Mesenchymal stem cell (in vitro differentiated cells and primary cell): Measurements from ENCODE around the gene SFN.

Experiments used
- DNase-seq: peaks from one replicate; pipeline ENCODE4 v3.0.0-alpha.2; 2013
- H2AFZ ChIP-seq: one replicate; pipeline ENCODE4 v1.6.1; 2013; ENCODE audit warnings: low read depth, mild to moderate bottlenecking, control low read depth, inconsistent platforms, low read length, moderate library complexity
- H2AK5ac ChIP-seq: 2 replicates; pipeline ENCODE4 v1.6.1; 2013; ENCODE audit warnings: low read length, moderate library complexity, mild to moderate bottlenecking, inconsistent platforms; ENCODE audit not compliant: severe bottlenecking
- H2BK120ac ChIP-seq: one replicate; pipeline ENCODE4 v1.6.1; 2013; ENCODE audit warnings: low read depth, mild to moderate bottlenecking, inconsistent platforms, low read length, moderate library complexity
- H2BK12ac ChIP-seq, 2 experiments: one replicate each; pipeline ENCODE4 v1.6.1; 2013; ENCODE audit warnings: inconsistent platforms in 2 of 2, low read length in 2 of 2, mild to moderate bottlenecking in 2 of 2, moderate library complexity in 2 of 2, control low read depth in 1 of 2
- H2BK15ac ChIP-seq: one replicate; pipeline ENCODE4 v1.6.1; 2013; ENCODE audit warnings: mild to moderate bottlenecking, low read depth, inconsistent platforms; ENCODE audit not compliant: poor library complexity, severe bottlenecking
- H2BK5ac ChIP-seq: 2 replicates; pipeline ENCODE4 v1.6.1; 2013; ENCODE audit warnings: low read depth, mild to moderate bottlenecking, low read length, control low read depth, inconsistent platforms; ENCODE audit not compliant: poor library complexity, severe bottlenecking
- H3K14ac ChIP-seq, 2 experiments: one replicate each; pipeline ENCODE4 v1.6.1; 2013; ENCODE audit warnings: inconsistent platforms in 2 of 2, low read length in 2 of 2, control low read depth in 1 of 2, mild to moderate bottlenecking in 1 of 2, moderate library complexity in 1 of 2
- H3K18ac ChIP-seq, 2 experiments: one replicate each; pipeline ENCODE4 v1.6.1; 2013; ENCODE audit warnings: inconsistent platforms in 2 of 2, low read length in 2 of 2, control low read depth in 1 of 2, low read depth in 1 of 2, mild to moderate bottlenecking in 1 of 2
- H3K23ac ChIP-seq, 2 experiments: one replicate each; pipeline ENCODE4 v1.6.1; 2013; ENCODE audit warnings: inconsistent platforms in 2 of 2, low read length in 2 of 2, mild to moderate bottlenecking in 2 of 2, moderate library complexity in 2 of 2, control low read depth in 1 of 2
- H3K27ac ChIP-seq: 2 replicates; pipeline ENCODE4 v1.5.1; 2013; ENCODE audit warnings: mild to moderate bottlenecking, moderate library complexity, low read length, control low read depth, inconsistent platforms; ENCODE audit not compliant: poor library complexity, severe bottlenecking
- H3K27me3 ChIP-seq, 2 experiments: 2 replicates each; pipeline versions ENCODE4 v1.6.1 to v1.7.0; 2013; ENCODE audit warnings: low read length in 2 of 2, mild to moderate bottlenecking in 2 of 2, moderate library complexity in 2 of 2, control low read depth in 1 of 2, inconsistent platforms in 1 of 2; ENCODE audit not compliant: control insufficient read depth in 1 of 2, insufficient read depth in 1 of 2
- H3K36me3 ChIP-seq, 2 experiments: 2 replicates each; pipeline versions ENCODE4 v1.6.1 to v1.7.0; 2013; ENCODE audit warnings: low read length in 2 of 2, control low read depth in 1 of 2, inconsistent platforms in 1 of 2, low read depth in 1 of 2, mild to moderate bottlenecking in 1 of 2; ENCODE audit not compliant: insufficient read depth in 2 of 2, control insufficient read depth in 1 of 2
- H3K4ac ChIP-seq, 2 experiments: one replicate each; pipeline ENCODE4 v1.6.1; 2013; ENCODE audit warnings: inconsistent platforms in 2 of 2, low read length in 2 of 2, mild to moderate bottlenecking in 2 of 2, moderate library complexity in 2 of 2, control low read depth in 1 of 2, low read depth in 1 of 2
- H3K4me1 ChIP-seq: 2 replicates; pipeline ENCODE4 v1.6.1; 2013; ENCODE audit warnings: low read depth, low read length, control low read depth; ENCODE audit not compliant: control insufficient read depth, insufficient read depth
- H3K4me2 ChIP-seq: 2 replicates; pipeline ENCODE4 v1.6.1; 2013; ENCODE audit warnings: low read length, mild to moderate bottlenecking, inconsistent platforms; ENCODE audit not compliant: poor library complexity, severe bottlenecking
- H3K4me3 ChIP-seq, 2 experiments: 2 replicates each; pipeline versions ENCODE4 v1.5.1 to v1.7.0; 2013; ENCODE audit warnings: low read length in 2 of 2, mild to moderate bottlenecking in 2 of 2, control low read depth in 1 of 2, low read depth in 1 of 2; ENCODE audit not compliant: insufficient read depth in 1 of 2
- H3K79me1 ChIP-seq: replicated peaks from 2 replicates; pipeline ENCODE4 v1.6.1; 2013; ENCODE audit warnings: mild to moderate bottlenecking, control low read depth, low read length, inconsistent platforms; ENCODE audit not compliant: poor library complexity, severe bottlenecking
- H3K9ac ChIP-seq: 2 replicates; pipeline ENCODE4 v1.7.0; 2013; ENCODE audit warnings: mild to moderate bottlenecking, low read length, moderate library complexity
- H3K9me3 ChIP-seq: 2 replicates; pipeline ENCODE4 v1.7.0; 2013; ENCODE audit warnings: mild to moderate bottlenecking, low read length; ENCODE audit not compliant: control insufficient read depth
- H4K8ac ChIP-seq: one replicate; pipeline ENCODE4 v1.6.1; 2013; ENCODE audit warnings: inconsistent platforms, mild to moderate bottlenecking, low read length, moderate library complexity
- H4K91ac ChIP-seq: one replicate; pipeline ENCODE4 v1.6.1; 2013; ENCODE audit warnings: mild to moderate bottlenecking, low read length, inconsistent platforms
- WGBS: methylation state at CpG from one replicate; pipeline ENCODE4 v1.1.7; 2013; ENCODE audit warnings: mixed read lengths; 5-methylcytosine and 5-hydroxymethylcytosine counted together

The SFN gene

GRCh38 chr1:26822737-26823395 lies 40.1 kb upstream of the SFN start:
- Histone ChIP-seq H3K79me1 (peaks cover 5% of the 10 kb centered on the region), H3K27me3 (no peaks in the 10 kb centered on the region), H3K36me3 (no peaks in the 10 kb centered on the region), H3K4me3 (no peak overlapping the region), H3K23ac (no peak overlapping the region), H2BK120ac (no peak overlapping the region), H3K18ac (no peak overlapping the region), H3K4ac (no peak overlapping the region), H2BK15ac (no peak overlapping the region), H4K8ac (no peak overlapping the region), H3K9me3 (no peaks in the 10 kb centered on the region), H2AFZ (no peak overlapping the region), H2BK12ac (no peak overlapping the region), H2BK5ac (no peak overlapping the region), H2AK5ac (no peak overlapping the region), H3K4me2 (no peak overlapping the region), H3K4me1 (peaks cover 12% of the 10 kb centered on the region), H3K9ac (no peak overlapping the region), H3K27ac (no peak overlapping the region), H4K91ac (no peak overlapping the region), H3K14ac (no peak overlapping the region)
- WGBS: 97% methylated on average over 3 of the region's 4 CpGs
- DNase-seq: no peak

- H2BK120ac ChIP-seq: no peak overlapping the region
- H2BK5ac ChIP-seq: no peak overlapping the region
- H3K4ac ChIP-seq: no peak overlapping the region
- no peak overlapping the region for H4K8ac ChIP-seq
- H3K4me1 ChIP-seq: peaks cover 22% of the 10 kb centered on the region
- no peak overlapping the region for H2BK12ac ChIP-seq
- H3K9ac ChIP-seq: no peak overlapping the region
- no peak overlapping the region for H3K23ac ChIP-seq
- H3K36me3 ChIP-seq: peaks cover 0 to 5% of the 10 kb centered on the region in 2 experiments
- no peak overlapping the region for H3K14ac ChIP-seq
- H3K9me3 ChIP-seq: no peaks in the 10 kb centered on the region
- H4K91ac ChIP-seq: no peak overlapping the region
- H2BK15ac ChIP-seq: no peak overlapping the region
- H3K4me3 ChIP-seq: no peak overlapping the region
- H3K27me3 ChIP-seq: no peaks in the 10 kb centered on the region
- no peak overlapping the region for H3K4me2 ChIP-seq
- H2AK5ac ChIP-seq: no peak overlapping the region
- H3K79me1 ChIP-seq: peaks cover 8% of the 10 kb centered on the region
- H3K27ac ChIP-seq: no peak overlapping the region
- DNase-seq: no peak
- no peak overlapping the region for H2AFZ ChIP-seq
- WGBS: 95% methylated on average over 3 of the region's 3 CpGs
- no peak overlapping the region for H3K18ac ChIP-seq
These were observed 38.2 kb upstream of the SFN start for GRCh38 chr1:26824731-26825130.

- Histone ChIP-seq H3K79me1 (peaks cover 18% of the 10 kb centered on the region), H3K9ac (peak within 1 kb of the TSS; percentile 85), H3K4ac (peak within 1 kb of the TSS; percentile 81), H2BK12ac (peak within 1 kb of the TSS; percentile 56 to 93), H4K8ac (peak within 1 kb of the TSS; percentile 93), H2BK15ac (peak within 1 kb of the TSS; percentile 83), H3K4me2 (peak within 1 kb of the TSS; percentile 97), H2AFZ (peak within 1 kb of the TSS; percentile 46), H3K18ac (peak within 1 kb of the TSS; percentile 82 to 89), H3K4me3 (peak within 1 kb of the TSS; percentile 81 to 85), H2BK5ac (no peak within 1 kb of the TSS), H2BK120ac (peak within 1 kb of the TSS; percentile 55), H4K91ac (peak within 1 kb of the TSS; percentile 65), H3K4me1 (peaks cover 22% of the 10 kb centered on the region), H3K9me3 (no peaks in the 10 kb centered on the region), H3K27me3 (no peaks in the 10 kb centered on the region), H3K23ac (peak within 1 kb of the TSS in 1 of 2 experiments; percentile 84), H3K27ac (peak within 1 kb of the TSS; percentile 55), H2AK5ac (peak within 1 kb of the TSS; percentile 12), H3K14ac (peak within 1 kb of the TSS; percentile 87 to 89), H3K36me3 (peaks cover 1 to 9% of the 10 kb centered on the region in 2 experiments)
- 4% methylated on average over 39 of the region's 107 CpGs for WGBS
- DNase-seq: peak; percentile 56
These were observed 36.5 kb upstream of the SFN start, which contains the start of gene ZDHHC18 for GRCh38 chr1:26826261-26827105. Gene ZDHHC18 (plus strand): TSS chr1:26826688. CDS start chr1:26826805, 117 bp downstream.

- H3K18ac ChIP-seq: peak overlapping the region; percentile 6 to 49
These were observed 35.8 kb upstream of the SFN start for GRCh38 chr1:26827106-26827604.

More at GRCh38 chr1:26827106-26827604, 35.8 kb upstream of the SFN start:
- Histone ChIP-seq H2AFZ (no peak overlapping the region), H3K27ac (no peak overlapping the region), H2BK5ac (no peak overlapping the region), H3K4ac (peak overlapping the region; percentile 32 to 81), H4K91ac (peak overlapping the region; percentile 65), H3K36me3 (peaks cover 7 to 9% of the 10 kb centered on the region in 2 experiments), H3K9me3 (no peaks in the 10 kb centered on the region), H2BK12ac (peak overlapping the region in 1 of 2 experiments; percentile 56), H3K9ac (peak overlapping the region; percentile 84), H3K14ac (peak overlapping the region; percentile 87 to 89), H4K8ac (no peak overlapping the region), H3K4me2 (peak overlapping the region; percentile 97), H3K23ac (peak overlapping the region in 1 of 2 experiments; percentile 84), H2AK5ac (no peak overlapping the region), H3K27me3 (no peaks in the 10 kb centered on the region), H3K4me1 (peaks cover 25% of the 10 kb centered on the region), H2BK15ac (peak overlapping the region; percentile 83), H2BK120ac (peak overlapping the region; percentile 1), H3K4me3 (peak overlapping the region; percentile 81 to 85), H3K79me1 (peaks cover 22% of the 10 kb centered on the region)
- WGBS: 10% methylated on average over 17 of the region's 17 CpGs
- no peak for DNase-seq
